HEK293T (cell line): Measurements from ENCODE around the gene NAA20.

ENCODE experiments used
- FOXA1 ChIP-seq: fragments of 450-650 bp; IDR thresholded peaks from 2 replicates; pipeline ENCODE4 v1.6.1; 2016; ENCODE audit warnings: mild to moderate bottlenecking
- FOXK2 ChIP-seq: fragments of 450-650 bp; IDR thresholded peaks from 2 replicates; pipeline ENCODE4 v1.6.1; 2016; ENCODE audit warnings: mild to moderate bottlenecking
- FOXM1 ChIP-seq: fragments of 450-650 bp; IDR thresholded peaks from 2 replicates; pipeline ENCODE4 v1.6.1; 2017; ENCODE audit warnings: mild to moderate bottlenecking, borderline replicate concordance
- L3MBTL2 ChIP-seq: fragments of 450-650 bp; conservative IDR thresholded peaks from 2 replicates; pipeline ENCODE4 v1.6.1; 2016; ENCODE audit warnings: mild to moderate bottlenecking
- SP1 ChIP-seq: fragments of 450-650 bp; IDR thresholded peaks from 2 replicates; pipeline ENCODE4 v1.6.1; 2017

- no peak for TF ChIP-seq FOXA1
- TF ChIP-seq FOXM1 = no peak
- no peak for TF ChIP-seq SP1
- no peak for TF ChIP-seq FOXK2
- TF ChIP-seq L3MBTL2 = no peak
These were observed 26.3 kb upstream of the NAA20 start for GRCh38 chr20:19990850-19991249.
